ENCODE results near the gene CYP4F2.

DNA sequence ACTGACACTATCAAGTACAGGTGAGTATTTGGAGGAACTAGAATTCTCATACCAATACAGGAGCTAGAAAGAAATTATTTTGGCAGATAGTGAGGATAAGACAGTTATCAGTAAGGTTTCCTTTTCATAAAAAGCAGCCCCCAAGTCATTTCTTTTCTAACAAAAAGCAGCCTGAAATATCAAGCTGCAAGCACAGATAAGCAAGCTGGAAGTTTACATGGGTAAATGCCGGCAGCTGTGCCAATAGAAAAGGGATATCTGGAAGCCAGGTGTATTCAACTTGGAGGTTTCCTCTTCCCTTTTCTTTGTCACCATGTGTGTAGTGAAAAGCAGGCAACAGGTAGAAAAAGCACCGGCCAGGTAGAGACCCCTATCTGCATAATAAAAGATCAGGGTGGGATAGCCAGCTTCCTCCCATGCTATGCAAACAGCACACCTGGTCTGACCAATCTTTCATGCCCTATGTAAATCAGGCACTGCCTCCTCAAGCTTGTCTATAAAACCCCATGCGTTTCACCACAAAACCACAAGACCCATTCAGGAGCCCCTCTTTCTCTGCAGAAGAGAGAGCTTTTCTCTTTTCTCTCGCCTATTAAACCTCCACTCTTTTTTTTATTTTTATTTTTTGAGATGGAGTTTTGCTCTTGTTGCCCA, 22.9 kb downstream of the CYP4F2 start:
- TF ChIP-seq, protein P1, sequence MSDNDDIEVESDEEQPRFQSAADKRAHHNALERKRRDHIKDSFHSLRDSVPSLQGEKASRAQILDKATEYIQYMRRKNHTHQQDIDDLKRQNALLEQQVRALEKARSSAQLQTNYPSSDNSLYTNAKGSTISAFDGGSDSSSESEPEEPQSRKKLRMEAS (IDR thresholded peaks at IDR 0.05), result no peak
- TF ChIP-seq EGR1 (IDR thresholded peaks at IDR 0.05) (no peak), TEAD4 (IDR thresholded peaks at IDR 0.05) (no peak), CREB1 (IDR thresholded peaks at IDR 0.05; ENCODE audit: low read depth) (no peak), CEBPB (IDR thresholded peaks at IDR 0.05) (no peak), REST (IDR thresholded peaks at IDR 0.05; ENCODE audit: low read depth) (no peak)

Measured in Ishikawa (cell line).